Fibroblast of lung (primary cell): ENCODE measurements around the gene C3orf49.

Experiments used
- EZH2 ChIP-seq: IDR thresholded peaks from 2 replicates; pipeline ENCODE4 v1.5.1; 2012; ENCODE audit warnings: low read length, control low read depth, mild to moderate bottlenecking; ENCODE audit errors: missing control alignments
- TF ChIP-seq, protein P1 (sequence below), 2 donors: IDR thresholded peaks in 1 of 2; conservative IDR thresholded peaks in 1 of 2; 1 replicate in 1 of 2; 2 replicates in 1 of 2; pipeline ENCODE4 v1.5.1; 2011 to 2012; ENCODE audit warnings: low read length in 2 of 2, control low read depth in 1 of 2, inconsistent platforms in 1 of 2, low read depth in 1 of 2, mild to moderate bottlenecking in 1 of 2

DNA sequence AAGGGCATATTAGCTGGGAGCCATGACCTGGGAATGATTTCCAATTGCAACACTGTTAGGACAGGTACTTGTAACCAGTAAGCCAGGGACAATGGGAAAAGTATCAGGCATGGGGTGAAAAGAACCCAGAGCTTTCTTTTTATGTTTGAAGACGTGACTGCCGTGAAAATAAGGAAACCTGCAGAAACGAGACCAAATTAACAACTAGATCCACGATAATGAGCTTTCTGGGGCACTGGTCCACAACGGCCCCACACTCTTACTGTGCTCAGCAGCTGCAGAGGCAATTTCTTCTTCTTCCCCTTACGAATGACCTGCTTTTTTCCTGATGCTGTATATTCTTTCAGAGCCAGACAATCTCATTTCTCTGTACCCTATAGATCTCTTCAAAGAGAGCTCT, 11.4 kb downstream of the C3orf49 start:
- TF ChIP-seq, protein P1, sequence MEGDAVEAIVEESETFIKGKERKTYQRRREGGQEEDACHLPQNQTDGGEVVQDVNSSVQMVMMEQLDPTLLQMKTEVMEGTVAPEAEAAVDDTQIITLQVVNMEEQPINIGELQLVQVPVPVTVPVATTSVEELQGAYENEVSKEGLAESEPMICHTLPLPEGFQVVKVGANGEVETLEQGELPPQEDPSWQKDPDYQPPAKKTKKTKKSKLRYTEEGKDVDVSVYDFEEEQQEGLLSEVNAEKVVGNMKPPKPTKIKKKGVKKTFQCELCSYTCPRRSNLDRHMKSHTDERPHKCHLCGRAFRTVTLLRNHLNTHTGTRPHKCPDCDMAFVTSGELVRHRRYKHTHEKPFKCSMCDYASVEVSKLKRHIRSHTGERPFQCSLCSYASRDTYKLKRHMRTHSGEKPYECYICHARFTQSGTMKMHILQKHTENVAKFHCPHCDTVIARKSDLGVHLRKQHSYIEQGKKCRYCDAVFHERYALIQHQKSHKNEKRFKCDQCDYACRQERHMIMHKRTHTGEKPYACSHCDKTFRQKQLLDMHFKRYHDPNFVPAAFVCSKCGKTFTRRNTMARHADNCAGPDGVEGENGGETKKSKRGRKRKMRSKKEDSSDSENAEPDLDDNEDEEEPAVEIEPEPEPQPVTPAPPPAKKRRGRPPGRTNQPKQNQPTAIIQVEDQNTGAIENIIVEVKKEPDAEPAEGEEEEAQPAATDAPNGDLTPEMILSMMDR (conservative IDR thresholded peaks at IDR 0.05 in 1 of 2, IDR thresholded peaks at IDR 0.05 in 1 of 2; ENCODE audit: low read depth in 1 of 2, low read length in 2 of 2) = no peak
- no peak for TF ChIP-seq EZH2
